Activated T-helper 17 cell treated with anti-CD3 and anti-CD28 coated beads, Interleukin-2, amount 50 U/mL, for 72 hours (primary cell): ENCODE results near the gene GJA3. TPM values are rescaled to one million over a fixed set of nuclear protein-coding genes. Genes with fewer than 3 reads are reported as not detected.

ENCODE experiments used
- total RNA-seq, 2 donors: library from RNA; stranded (reverse); gene quantifications; one replicate each; pipeline ENCODE4 v1.2.3, GENCODE V29; 2022

GJA3 gene
- total RNA-seq, 2 donors from 2014 or later = 0.50 to 0.91 TPM

Other genes with a start within 250 kb of the GJA3 start
- gene ZMYM2, start 202.3 kb downstream of the GJA3 start, total RNA-seq = 100 to 1,000 TPM in 1 of 2 donors, 10 to 100 TPM in 1; 42.4 to 106 TPM
- gene GJB2, start 31.9 kb upstream of the GJA3 start, total RNA-seq = 10 to 100 TPM; 42.5 to 84.4 TPM
- 10 to 100 TPM; 16.8 to 53.3 TPM for gene GJB6, start 71.3 kb upstream of the GJA3 start, total RNA-seq